ENCODE measurements around the gene PICALM. TPM values are rescaled to one million over a fixed set of nuclear protein-coding genes. Genes with fewer than 3 reads are reported as not detected.

The PICALM gene, protein sequence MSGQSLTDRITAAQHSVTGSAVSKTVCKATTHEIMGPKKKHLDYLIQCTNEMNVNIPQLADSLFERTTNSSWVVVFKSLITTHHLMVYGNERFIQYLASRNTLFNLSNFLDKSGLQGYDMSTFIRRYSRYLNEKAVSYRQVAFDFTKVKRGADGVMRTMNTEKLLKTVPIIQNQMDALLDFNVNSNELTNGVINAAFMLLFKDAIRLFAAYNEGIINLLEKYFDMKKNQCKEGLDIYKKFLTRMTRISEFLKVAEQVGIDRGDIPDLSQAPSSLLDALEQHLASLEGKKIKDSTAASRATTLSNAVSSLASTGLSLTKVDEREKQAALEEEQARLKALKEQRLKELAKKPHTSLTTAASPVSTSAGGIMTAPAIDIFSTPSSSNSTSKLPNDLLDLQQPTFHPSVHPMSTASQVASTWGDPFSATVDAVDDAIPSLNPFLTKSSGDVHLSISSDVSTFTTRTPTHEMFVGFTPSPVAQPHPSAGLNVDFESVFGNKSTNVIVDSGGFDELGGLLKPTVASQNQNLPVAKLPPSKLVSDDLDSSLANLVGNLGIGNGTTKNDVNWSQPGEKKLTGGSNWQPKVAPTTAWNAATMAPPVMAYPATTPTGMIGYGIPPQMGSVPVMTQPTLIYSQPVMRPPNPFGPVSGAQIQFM
- total RNA-seq (100 to 1,000 TPM; 306 to 486 TPM), polyA plus RNA-seq (100 to 1,000 TPM in 1 of 2 donors, 10 to 100 TPM in 1; 94.5 to 101 TPM)
- long read RNA-seq, donor 1, transcript PICALM-205 (3 exons, 738 nt): major isoform, 6 of 95 reads
- long read RNA-seq, donor 1, partial matches to known transcripts: 29 of 95 reads
- long read RNA-seq, donor 1, other reads (novel, unspliced or antisense): 56 of 95 reads
- long read RNA-seq, donor 2, transcript PICALM-219 (20 exons, 3,474 nt): major isoform, 9 of 79 reads
- long read RNA-seq, donor 2, partial matches to known transcripts: 9 of 79 reads
- long read RNA-seq, donor 2, other reads (novel, unspliced or antisense): 59 of 79 reads

DNA sequence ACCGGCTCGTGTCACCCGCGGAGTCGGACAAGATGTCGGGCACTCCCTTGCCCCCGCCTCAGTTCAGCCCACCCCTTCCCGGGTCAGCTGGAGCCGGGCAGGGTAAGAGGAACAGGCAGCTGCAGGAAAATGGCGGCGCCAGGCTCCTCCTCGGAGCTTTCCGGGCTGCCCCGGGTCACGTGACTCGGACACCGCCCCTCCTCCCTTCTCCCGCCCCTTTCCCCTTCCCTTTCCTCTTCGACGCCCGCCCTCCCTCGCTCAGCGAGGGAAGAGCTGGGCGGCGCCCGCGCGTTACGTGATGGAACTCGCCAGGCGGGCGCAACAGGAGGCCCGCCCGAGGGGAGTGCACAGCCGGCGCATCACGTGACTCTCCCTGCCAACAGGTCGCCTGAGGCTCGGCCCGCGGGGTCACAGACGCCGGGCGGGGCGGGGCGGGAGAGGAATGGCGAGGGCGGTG, at the start of gene PICALM:
Gene PICALM (minus strand): TSS at position 134 of the 457 bp plus-strand sequence. CDS start 304 bp downstream, outside the sequence.
- Histone ChIP-seq H3K36me3 (ENCODE audit: control insufficient read depth in 1 of 2, insufficient read depth in 2 of 2, low read length in 1 of 2) (no peaks in the 10 kb centered on the region), H3K9me3 (ENCODE audit: control insufficient read depth, low read length) (no peaks in the 10 kb centered on the region), H3K4me1 (ENCODE audit: control insufficient read depth in 1 of 2, insufficient read depth in 2 of 2, low read length in 2 of 2) (no peaks in the 10 kb centered on the region), H3K27ac (ENCODE audit: low read depth in 1 of 2, low read length in 2 of 2) (peak within 1 kb of the TSS; percentile 97 to 99), H3K4me3 (ENCODE audit: low read length in 2 of 2) (peak within 1 kb of the TSS; percentile 93 to 100), H3K27me3 (ENCODE audit: control insufficient read depth in 1 of 2, insufficient read depth in 2 of 2, low read length in 1 of 2) (no peaks in the 10 kb centered on the region)
- ATAC-seq (ENCODE audit: low FRiP score) (peak; percentile 98), DNase-seq (peak; percentile 99)
- WGBS, 2 donors: 0% methylated on average over 20 to 48 of the region's 48 CpGs
- intact Hi-C loops (cut with DNase I): loop anchor here (1.0 to 2.0 kb wide), 4 partner anchors 82 to 124 kb away; no protein-coding TSS in a partner anchor

DNA sequence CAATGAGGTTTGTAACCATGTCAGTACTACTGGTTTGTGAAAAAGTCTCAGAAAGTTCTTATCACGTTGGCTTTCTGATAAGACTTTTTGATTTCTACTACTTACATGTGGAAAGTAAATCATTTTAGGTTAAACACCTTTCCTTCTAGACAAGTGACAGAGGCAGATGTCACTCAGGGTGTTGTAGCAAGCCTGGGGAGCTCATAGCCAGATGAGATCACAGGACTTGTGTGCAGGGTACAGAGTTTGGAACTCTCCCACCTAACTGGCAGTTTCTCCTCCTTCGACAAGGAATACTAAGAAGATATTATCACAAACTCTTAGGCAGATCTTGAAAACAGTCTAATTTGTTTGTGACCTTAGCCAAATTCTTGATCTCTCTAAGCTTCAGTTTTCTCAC, 49.4 kb upstream of the PICALM start:
- no peak for DNase-seq
- no peak overlapping the region for H3K27ac ChIP-seq (ENCODE audit: low read depth in 1 of 2, low read length in 2 of 2)
- ATAC-seq (ENCODE audit: low FRiP score): no peak
- intact Hi-C loops (cut with DNase I): no loop called here
- H3K36me3 ChIP-seq (ENCODE audit: control insufficient read depth in 1 of 2, insufficient read depth in 2 of 2, low read length in 1 of 2): no peaks in the 10 kb centered on the region
- 73% methylated on average over 2 of the region's 2 CpGs for WGBS, 2 donors
- H3K9me3 ChIP-seq (ENCODE audit: control insufficient read depth, low read length): no peaks in the 10 kb centered on the region
- H3K4me1 ChIP-seq (ENCODE audit: control insufficient read depth in 1 of 2, insufficient read depth in 2 of 2, low read length in 2 of 2): peaks cover 0 to 4% of the 10 kb centered on the region in 2 donors
- no peaks in the 10 kb centered on the region for H3K27me3 ChIP-seq (ENCODE audit: control insufficient read depth in 1 of 2, insufficient read depth in 2 of 2, low read length in 1 of 2)
- no peak overlapping the region for H3K4me3 ChIP-seq (ENCODE audit: low read length in 2 of 2)

DNA sequence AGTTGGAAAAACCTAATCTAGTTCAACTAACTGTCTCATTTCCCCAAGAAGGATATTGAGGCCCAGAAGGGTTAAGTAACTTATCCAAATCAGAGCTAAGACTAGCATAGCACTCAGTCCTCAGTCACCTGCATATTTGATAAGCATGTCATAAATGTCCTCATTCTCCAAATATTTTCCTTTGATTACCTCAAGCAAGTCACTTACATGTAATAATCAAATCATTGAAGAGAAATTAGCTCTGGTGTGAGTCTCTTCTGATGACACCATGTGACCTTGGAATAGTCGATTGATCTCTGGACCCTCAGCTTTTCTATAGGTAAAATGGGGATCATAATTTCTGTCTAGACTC, 48.8 kb upstream of the PICALM start:
- no peaks in the 10 kb centered on the region for H3K36me3 ChIP-seq (ENCODE audit: control insufficient read depth in 1 of 2, insufficient read depth in 2 of 2, low read length in 1 of 2)
- 97 to 98% methylated on average over 1 of the region's 1 CpG for WGBS, 2 donors
- ATAC-seq (ENCODE audit: low FRiP score) (no peak), DNase-seq (no peak)
- intact Hi-C loops (cut with DNase I): no loop called here
- H3K27ac ChIP-seq (ENCODE audit: low read depth in 1 of 2, low read length in 2 of 2): no peak overlapping the region
- no peak overlapping the region for H3K4me3 ChIP-seq (ENCODE audit: low read length in 2 of 2)
- peaks cover 0 to 4% of the 10 kb centered on the region in 2 donors for H3K4me1 ChIP-seq (ENCODE audit: control insufficient read depth in 1 of 2, insufficient read depth in 2 of 2, low read length in 2 of 2)
- no peaks in the 10 kb centered on the region for H3K9me3 ChIP-seq (ENCODE audit: control insufficient read depth, low read length)
- no peaks in the 10 kb centered on the region for H3K27me3 ChIP-seq (ENCODE audit: control insufficient read depth in 1 of 2, insufficient read depth in 2 of 2, low read length in 1 of 2)

DNA sequence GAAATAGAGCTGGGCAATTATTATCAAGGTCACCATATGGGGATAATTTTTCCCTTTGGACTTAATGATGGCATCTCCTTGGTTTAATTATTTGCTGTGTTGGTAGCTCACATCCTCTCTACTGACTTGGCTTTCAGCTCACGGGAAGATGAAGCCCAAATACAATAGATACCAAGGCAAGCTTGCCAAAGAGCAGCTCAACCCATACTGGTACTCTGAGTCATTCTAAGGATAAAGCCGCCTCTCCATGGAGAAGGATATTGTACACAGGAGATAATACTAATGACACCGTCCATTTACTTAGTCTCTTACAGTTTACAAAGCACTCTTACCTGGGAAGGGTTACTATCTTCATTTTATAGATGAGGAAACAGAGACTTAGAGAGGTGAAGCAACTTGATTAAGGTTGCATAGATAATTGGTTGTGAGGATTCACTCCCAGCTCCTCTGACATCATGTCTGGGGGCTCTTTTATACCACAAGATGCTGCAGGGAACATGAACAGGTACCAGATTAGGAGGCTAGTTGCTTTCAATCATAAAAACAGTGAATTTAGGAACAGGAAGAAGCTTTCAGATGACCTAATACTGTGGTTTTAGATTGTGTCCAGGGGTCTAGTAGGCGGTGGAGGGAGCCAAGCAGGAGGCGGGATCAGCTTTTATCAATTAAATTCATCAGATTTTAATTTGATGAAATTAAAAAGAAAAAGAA, 48.3 kb upstream of the PICALM start:
- DNase-seq (no peak), ATAC-seq (ENCODE audit: low FRiP score) (no peak)
- 91 to 93% methylated on average over 5 of the region's 5 CpGs for WGBS, 2 donors
- Histone ChIP-seq H3K36me3 (ENCODE audit: control insufficient read depth in 1 of 2, insufficient read depth in 2 of 2, low read length in 1 of 2) (no peaks in the 10 kb centered on the region), H3K27me3 (ENCODE audit: control insufficient read depth in 1 of 2, insufficient read depth in 2 of 2, low read length in 1 of 2) (no peaks in the 10 kb centered on the region), H3K27ac (ENCODE audit: low read depth in 1 of 2, low read length in 2 of 2) (no peak overlapping the region), H3K9me3 (ENCODE audit: control insufficient read depth, low read length) (no peaks in the 10 kb centered on the region), H3K4me3 (ENCODE audit: low read length in 2 of 2) (no peak overlapping the region), H3K4me1 (ENCODE audit: control insufficient read depth in 1 of 2, insufficient read depth in 2 of 2, low read length in 2 of 2) (peaks cover 0 to 4% of the 10 kb centered on the region in 2 donors)
- intact Hi-C loops (cut with DNase I): no loop called here

DNA sequence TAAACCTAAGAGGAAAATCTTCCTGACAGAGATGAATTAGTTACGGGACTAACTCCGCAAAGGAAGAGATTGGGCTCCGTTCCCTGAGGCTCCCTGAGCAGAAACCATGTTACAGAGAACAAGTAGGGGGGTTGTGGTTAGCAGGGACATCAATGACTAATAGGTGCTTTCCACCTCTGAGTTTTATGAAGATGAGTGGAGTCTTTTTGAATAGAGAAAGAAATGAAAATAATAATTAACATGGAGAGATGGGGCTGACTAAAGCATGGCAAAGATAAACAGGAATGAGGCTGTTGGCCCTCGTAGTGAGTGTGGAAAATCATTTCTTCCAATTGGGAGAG, 47.5 kb upstream of the PICALM start:
- Histone ChIP-seq H3K27me3 (ENCODE audit: control insufficient read depth in 1 of 2, insufficient read depth in 2 of 2, low read length in 1 of 2) (no peaks in the 10 kb centered on the region), H3K36me3 (ENCODE audit: control insufficient read depth in 1 of 2, insufficient read depth in 2 of 2, low read length in 1 of 2) (no peaks in the 10 kb centered on the region), H3K4me3 (ENCODE audit: low read length in 2 of 2) (no peak overlapping the region), H3K4me1 (ENCODE audit: control insufficient read depth in 1 of 2, insufficient read depth in 2 of 2, low read length in 2 of 2) (peaks cover 0 to 4% of the 10 kb centered on the region in 2 donors), H3K27ac (ENCODE audit: low read depth in 1 of 2, low read length in 2 of 2) (no peak overlapping the region), H3K9me3 (ENCODE audit: control insufficient read depth, low read length) (no peaks in the 10 kb centered on the region)
- 87 to 95% methylated on average over 4 of the region's 4 CpGs for WGBS, 2 donors
- ATAC-seq (ENCODE audit: low FRiP score) (no peak), DNase-seq (no peak)
- intact Hi-C loops (cut with DNase I): no loop called here

DNA sequence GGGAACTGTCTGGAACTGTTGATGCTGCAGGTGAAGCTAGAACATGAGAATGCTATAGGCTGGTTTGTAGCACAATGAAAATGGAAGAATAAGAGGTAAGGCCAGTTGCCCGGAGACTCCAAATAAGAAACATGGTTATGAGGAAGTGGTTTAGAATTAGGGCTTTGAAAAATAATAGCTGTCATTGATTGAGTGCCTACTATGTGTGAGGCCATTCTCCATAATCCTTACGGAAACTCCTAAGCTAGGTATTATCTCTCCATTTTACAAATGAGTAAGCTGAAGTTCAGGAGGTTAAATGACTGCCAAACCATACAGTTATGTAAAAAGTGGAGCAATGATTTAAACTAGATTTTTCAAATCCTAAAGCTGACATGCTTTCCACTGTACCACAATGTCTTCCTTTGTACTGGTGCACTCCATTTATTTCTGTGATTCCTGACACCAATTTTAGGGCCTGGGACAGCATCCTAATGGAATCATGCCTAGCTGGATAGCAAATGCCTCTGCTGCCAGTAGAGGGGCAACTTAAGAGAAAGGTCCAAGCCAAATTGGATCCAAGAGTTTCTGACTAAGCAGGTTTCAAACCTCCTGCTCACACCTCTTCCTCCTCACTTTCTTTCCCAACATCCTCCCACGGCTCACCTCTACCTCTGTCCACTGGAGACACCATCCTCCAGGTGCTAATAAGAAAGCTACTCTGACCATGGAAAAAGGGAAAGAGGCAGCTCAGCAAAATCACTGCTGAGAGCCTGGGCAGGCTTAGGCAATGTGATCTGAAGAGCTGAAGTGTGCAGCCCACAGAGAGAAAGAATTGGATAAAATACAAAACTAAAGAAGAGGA, 46.9 kb upstream of the PICALM start:
- no peak overlapping the region for H3K4me3 ChIP-seq (ENCODE audit: low read length in 2 of 2)
- no peak overlapping the region for H3K27ac ChIP-seq (ENCODE audit: low read depth in 1 of 2, low read length in 2 of 2)
- no peaks in the 10 kb centered on the region for H3K27me3 ChIP-seq (ENCODE audit: control insufficient read depth in 1 of 2, insufficient read depth in 2 of 2, low read length in 1 of 2)
- no peaks in the 10 kb centered on the region for H3K9me3 ChIP-seq (ENCODE audit: control insufficient read depth, low read length)
- no peaks in the 10 kb centered on the region for H3K36me3 ChIP-seq (ENCODE audit: control insufficient read depth in 1 of 2, insufficient read depth in 2 of 2, low read length in 1 of 2)
- intact Hi-C loops (cut with DNase I): no loop called here
- ATAC-seq (ENCODE audit: low FRiP score): no peak
- DNase-seq: no peak
- 94 to 96% methylated on average over 3 of the region's 3 CpGs for WGBS, 2 donors
- H3K4me1 ChIP-seq (ENCODE audit: control insufficient read depth in 1 of 2, insufficient read depth in 2 of 2, low read length in 2 of 2): peaks cover 0 to 4% of the 10 kb centered on the region in 2 donors

DNA sequence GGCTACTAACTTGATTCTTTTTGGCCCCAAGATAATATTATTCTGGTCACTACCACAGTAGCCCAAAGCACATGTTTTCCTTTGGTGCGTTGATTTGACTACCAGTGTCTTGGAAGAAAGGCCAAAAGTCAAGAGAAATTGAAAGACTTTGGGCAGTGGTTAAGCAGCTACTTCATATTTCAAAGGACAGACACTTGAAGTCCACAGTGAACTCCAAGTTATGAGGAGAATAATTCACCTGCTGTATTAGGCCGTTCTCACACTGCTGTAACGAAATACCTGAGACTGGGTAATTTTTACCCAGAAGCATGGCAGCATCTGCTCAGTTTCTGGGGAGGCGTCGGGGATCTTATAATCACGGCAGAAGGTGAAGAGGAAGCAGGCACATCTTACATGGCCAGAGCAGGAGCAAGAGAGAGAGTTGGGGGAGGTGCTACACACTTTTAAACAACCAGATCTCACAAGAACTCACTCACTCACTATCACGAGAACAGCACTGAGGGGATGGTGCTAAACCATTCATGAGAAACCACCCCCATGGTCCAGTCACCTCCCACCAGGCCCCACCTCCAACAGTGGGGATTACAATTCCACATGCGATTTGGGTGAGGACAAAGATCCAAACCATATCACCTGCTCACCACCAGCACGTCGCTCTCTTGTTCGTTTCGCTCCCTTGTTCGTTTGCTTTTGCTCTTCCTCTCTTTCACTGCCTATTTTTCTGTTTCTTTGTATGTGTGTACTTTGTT, 40.2 kb upstream of the PICALM start:
- DNase-seq: no peak
- no peak overlapping the region for H3K4me3 ChIP-seq (ENCODE audit: low read length in 2 of 2)
- WGBS, 2 donors: 92 to 96% methylated on average over 13 of the region's 13 CpGs
- H3K4me1 ChIP-seq (ENCODE audit: control insufficient read depth in 1 of 2, insufficient read depth in 2 of 2, low read length in 2 of 2): no peaks in the 10 kb centered on the region
- H3K27me3 ChIP-seq (ENCODE audit: control insufficient read depth in 1 of 2, insufficient read depth in 2 of 2, low read length in 1 of 2): no peaks in the 10 kb centered on the region
- no peaks in the 10 kb centered on the region for H3K36me3 ChIP-seq (ENCODE audit: control insufficient read depth in 1 of 2, insufficient read depth in 2 of 2, low read length in 1 of 2)
- intact Hi-C loops (cut with DNase I): no loop called here
- H3K27ac ChIP-seq (ENCODE audit: low read depth in 1 of 2, low read length in 2 of 2): no peak overlapping the region
- no peaks in the 10 kb centered on the region for H3K9me3 ChIP-seq (ENCODE audit: control insufficient read depth, low read length)
- ATAC-seq (ENCODE audit: low FRiP score): no peak
